Measurements from ENCODE around the gene ASZ1.
"Not testable (repeated sequence)": the region's sequence is repeated elsewhere in the genome, so short reads cannot be mapped to it uniquely, and the experiment has no call there.

Gene ASZ1

DNA sequence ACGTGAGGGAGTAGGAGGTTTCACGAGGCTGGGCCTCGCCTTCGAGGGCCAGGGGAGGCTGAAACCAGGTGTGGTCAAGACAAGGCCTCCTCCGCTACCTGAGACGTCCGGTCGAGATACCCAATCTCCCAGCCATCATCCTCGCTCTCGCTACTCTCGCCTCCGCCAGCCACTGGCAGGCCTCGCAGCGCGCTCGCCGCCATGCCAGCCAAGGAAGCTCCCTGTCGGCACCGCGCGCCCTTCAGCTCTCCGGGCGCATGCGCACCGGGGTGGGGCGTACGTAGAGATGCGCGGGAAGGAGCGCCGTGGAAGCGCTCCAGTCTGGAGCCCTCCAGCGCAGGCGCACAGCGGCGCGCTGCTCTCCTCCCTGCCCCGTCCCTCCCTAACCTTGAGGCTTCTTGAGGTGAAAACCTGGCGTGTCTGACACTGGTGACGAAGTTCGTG, at the start of gene ASZ1:
ASZ1 (minus strand) TSS at position 236 of the 444 bp plus-strand sequence; CDS start at position 203, 33 bp downstream.
- TF ChIP-seq, protein P1, sequence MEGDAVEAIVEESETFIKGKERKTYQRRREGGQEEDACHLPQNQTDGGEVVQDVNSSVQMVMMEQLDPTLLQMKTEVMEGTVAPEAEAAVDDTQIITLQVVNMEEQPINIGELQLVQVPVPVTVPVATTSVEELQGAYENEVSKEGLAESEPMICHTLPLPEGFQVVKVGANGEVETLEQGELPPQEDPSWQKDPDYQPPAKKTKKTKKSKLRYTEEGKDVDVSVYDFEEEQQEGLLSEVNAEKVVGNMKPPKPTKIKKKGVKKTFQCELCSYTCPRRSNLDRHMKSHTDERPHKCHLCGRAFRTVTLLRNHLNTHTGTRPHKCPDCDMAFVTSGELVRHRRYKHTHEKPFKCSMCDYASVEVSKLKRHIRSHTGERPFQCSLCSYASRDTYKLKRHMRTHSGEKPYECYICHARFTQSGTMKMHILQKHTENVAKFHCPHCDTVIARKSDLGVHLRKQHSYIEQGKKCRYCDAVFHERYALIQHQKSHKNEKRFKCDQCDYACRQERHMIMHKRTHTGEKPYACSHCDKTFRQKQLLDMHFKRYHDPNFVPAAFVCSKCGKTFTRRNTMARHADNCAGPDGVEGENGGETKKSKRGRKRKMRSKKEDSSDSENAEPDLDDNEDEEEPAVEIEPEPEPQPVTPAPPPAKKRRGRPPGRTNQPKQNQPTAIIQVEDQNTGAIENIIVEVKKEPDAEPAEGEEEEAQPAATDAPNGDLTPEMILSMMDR (IDR thresholded peaks at IDR 0.05; ENCODE audit: low read depth, low read length, missing control alignments), result no peak
- DNase-seq (ENCODE audit: low read depth), result no peak
- H3K4me3 ChIP-seq (ENCODE audit: low read depth, low read length), result no peak within 1 kb of the TSS

DNA sequence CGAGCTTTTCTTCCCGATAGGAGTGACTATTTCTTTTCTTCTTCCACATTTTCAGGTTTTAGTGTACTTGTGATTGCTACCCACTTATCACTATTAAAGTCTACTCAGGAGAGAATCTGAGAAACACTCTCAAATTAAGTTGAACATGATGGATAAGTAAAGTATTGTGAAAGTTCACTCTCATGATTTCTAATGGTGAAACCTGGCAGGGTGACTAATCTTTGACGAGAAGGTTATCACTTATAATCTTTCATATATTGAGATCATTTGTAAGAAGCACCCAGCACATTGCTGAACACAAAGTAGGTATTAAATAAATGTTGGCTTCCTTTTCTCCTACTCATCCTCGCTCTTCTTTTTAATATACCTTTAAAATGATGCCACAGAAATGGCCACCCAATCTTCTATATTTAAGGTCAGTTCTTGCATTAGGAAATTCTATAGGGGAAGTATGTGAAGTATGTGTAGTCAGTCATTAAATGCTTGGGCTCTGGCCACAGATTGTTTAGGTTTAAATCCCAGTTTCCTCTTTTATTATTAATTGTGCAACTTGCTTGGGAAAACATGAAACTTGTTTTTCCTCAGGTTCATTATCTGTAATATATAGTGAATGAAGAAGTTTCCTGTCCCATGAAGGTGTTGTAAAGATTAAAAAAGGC, 49.4 kb upstream of the ASZ1 start:
- TF ChIP-seq, protein P1 (IDR thresholded peaks at IDR 0.05; ENCODE audit: low read depth, low read length, missing control alignments), result no peak
- DNase-seq (ENCODE audit: low read depth), result no peak
- H3K4me3 ChIP-seq (ENCODE audit: low read depth, low read length), result no peak overlapping the region

GRCh38 chr7:117472335-117472734, 45.0 kb upstream of the ASZ1 start:
- no peak for DNase-seq (ENCODE audit: low read depth)
- no peak overlapping the region for H3K4me3 ChIP-seq (ENCODE audit: low read depth, low read length)
- TF ChIP-seq, protein P1 (IDR thresholded peaks at IDR 0.05; ENCODE audit: low read depth, low read length, missing control alignments), result no peak

DNA sequence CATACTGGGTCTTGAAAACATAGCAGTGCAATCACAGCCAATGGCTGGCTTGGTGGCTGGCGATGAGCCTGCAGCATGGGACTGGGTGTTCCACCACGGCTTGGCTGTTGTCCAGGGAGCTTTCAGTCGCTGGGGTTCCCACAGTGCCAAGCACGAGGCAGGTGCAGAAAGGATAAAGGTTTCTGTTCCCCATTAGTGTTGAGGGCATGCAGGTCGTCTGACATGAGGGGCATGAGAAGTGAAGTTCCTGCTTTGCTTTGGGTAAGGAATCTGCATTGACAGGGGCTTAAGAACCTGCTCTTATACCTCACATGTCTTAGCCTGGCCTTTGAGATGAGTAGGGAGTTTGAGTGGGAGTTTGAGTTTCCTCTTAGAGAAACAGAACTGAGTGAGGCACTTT, 43.5 kb upstream of the ASZ1 start:
- TF ChIP-seq, protein P1 (IDR thresholded peaks at IDR 0.05; ENCODE audit: low read depth, low read length, missing control alignments), result no peak
- no peak for DNase-seq (ENCODE audit: low read depth)
- no peak overlapping the region for H3K4me3 ChIP-seq (ENCODE audit: low read depth, low read length)

GRCh38 chr7:117468174-117468573, 40.9 kb upstream of the ASZ1 start:
- TF ChIP-seq, protein P1 (IDR thresholded peaks at IDR 0.05; ENCODE audit: low read depth, low read length, missing control alignments), result no peak

DNA sequence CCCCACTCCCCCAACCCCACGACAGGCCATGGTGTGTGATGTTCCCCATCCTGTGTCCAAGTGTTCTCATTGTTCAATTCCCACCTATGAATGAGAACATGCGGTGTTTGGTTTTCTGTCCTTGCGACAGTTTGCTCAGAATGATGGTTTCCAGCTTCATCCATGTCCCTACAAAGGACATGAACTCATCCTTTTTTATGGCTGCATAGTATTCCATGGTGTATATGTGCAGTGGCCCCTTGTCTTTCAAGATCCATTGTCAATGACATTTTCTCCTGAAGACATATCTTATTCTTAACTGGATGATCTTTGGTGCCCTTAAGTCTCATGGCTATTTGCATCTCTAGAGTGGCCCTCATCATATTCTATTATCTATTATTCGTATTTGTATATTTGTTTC, 33.5 kb upstream of the ASZ1 start:
- not testable (repeated sequence) for DNase-seq (ENCODE audit: low read depth); H3K4me3 ChIP-seq (ENCODE audit: low read depth, low read length)

More at GRCh38 chr7:117468174-117468573, 40.9 kb upstream of the ASZ1 start:
- H3K4me3 ChIP-seq (ENCODE audit: low read depth, low read length), result no peak overlapping the region
- DNase-seq (ENCODE audit: low read depth), result no peak

DNA sequence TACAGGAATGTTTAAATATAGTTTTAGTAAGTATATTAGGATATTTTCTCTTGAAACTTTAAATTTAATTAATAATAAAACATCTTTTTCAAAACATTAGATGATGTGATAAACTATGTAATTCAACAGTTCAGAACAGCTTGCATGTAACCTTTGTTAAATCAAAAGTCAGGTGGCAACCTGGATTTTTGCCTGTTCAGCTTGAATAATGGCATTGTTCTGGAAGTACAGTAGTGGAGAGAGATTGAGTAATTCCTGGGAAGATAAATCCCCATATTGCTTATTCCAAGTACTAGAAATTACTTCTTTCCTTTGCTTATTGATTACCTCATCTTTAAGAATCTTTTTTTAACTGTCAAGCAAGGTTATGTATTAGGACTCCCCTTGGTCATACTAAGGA, 32.4 kb upstream of the ASZ1 start:
- TF ChIP-seq, protein P1 (IDR thresholded peaks at IDR 0.05; ENCODE audit: low read depth, low read length, missing control alignments), result no peak
- DNase-seq (ENCODE audit: low read depth), result no peak
- H3K4me3 ChIP-seq (ENCODE audit: low read depth, low read length), result no peak overlapping the region

Measured in GM12864 (cell line).